GM23338 (cell line): Measurements from ENCODE around the gene ELOVL2. TPM values are rescaled to one million over a fixed set of nuclear protein-coding genes. Genes with fewer than 3 reads are reported as not detected.

Source experiments
- ATAC-seq: fragments of 200-7000 bp; cut with Tn5 transposase; 3 replicates; pipeline ENCODE4 v1.9.1; 2020
- DNase-seq: peaks from one replicate; pipeline ENCODE4 v3.0.0-alpha.2; 2015; ENCODE audit warnings: low spot score
- H2AFZ ChIP-seq: fragments of 200-600 bp; sonication (generic); 2 replicates; pipeline ENCODE4 v1.8.0; 2016; ENCODE audit warnings: antibody characterized with exemption, mild to moderate bottlenecking, moderate library complexity
- H3F3A ChIP-seq: fragments of 200-600 bp; sonication (generic); replicated peaks from 2 replicates; pipeline ENCODE4 v1.8.0; 2017; ENCODE audit warnings: antibody characterized with exemption, mixed run types, low read depth
- H3K27ac ChIP-seq: fragments of 200-600 bp; sonication (generic); 2 replicates; pipeline ENCODE4 v1.6.1; 2016; ENCODE audit warnings: low read depth
- H3K27me3 ChIP-seq: fragments of 200-600 bp; sonication (generic); 2 replicates; pipeline ENCODE4 v1.8.0; 2016; ENCODE audit warnings: mild to moderate bottlenecking, mixed run types, moderate library complexity; ENCODE audit not compliant: insufficient read depth
- H3K36me3 ChIP-seq: fragments of 200-600 bp; sonication (generic); 2 replicates; pipeline ENCODE4 v1.8.0; 2016; ENCODE audit warnings: mild to moderate bottlenecking; ENCODE audit not compliant: insufficient read depth
- H3K4me1 ChIP-seq: fragments of 200-600 bp; sonication (generic); 2 replicates; pipeline ENCODE4 v1.8.0; 2016; ENCODE audit warnings: mild to moderate bottlenecking, moderate library complexity; ENCODE audit not compliant: insufficient read depth
- H3K4me2 ChIP-seq: fragments of 200-600 bp; sonication (generic); 2 replicates; pipeline ENCODE4 v1.7.1; 2017; ENCODE audit warnings: mixed run types
- H3K4me3 ChIP-seq: fragments of 200-600 bp; sonication (generic); 2 replicates; pipeline ENCODE4 v1.6.1; 2016; ENCODE audit warnings: mixed run types
- H3K79me2 ChIP-seq: fragments of 200-600 bp; sonication (generic); replicated peaks from 2 replicates; pipeline ENCODE4 v1.8.0; 2017; ENCODE audit warnings: mild to moderate bottlenecking; ENCODE audit not compliant: insufficient read depth
- H3K9me2 ChIP-seq: fragments of 200-600 bp; sonication (generic); 2 replicates; pipeline ENCODE4 v1.8.0; 2017; ENCODE audit not compliant: insufficient read depth
- H4K20me1 ChIP-seq: fragments of 200-600 bp; sonication (generic); replicated peaks from 2 replicates; pipeline ENCODE4 v1.8.0; 2017; ENCODE audit warnings: mild to moderate bottlenecking; ENCODE audit not compliant: insufficient read depth
- H3K27ac Mint-ChIP-seq: 2 replicates; pipeline ENCODE4 v1.8.0; 2020; ENCODE audit warnings: inconsistent platforms, mild to moderate bottlenecking, moderate library complexity, mixed read lengths
- H3K27me3 Mint-ChIP-seq: 3 replicates; pipeline ENCODE4 v1.8.0; 2022; ENCODE audit warnings: low read depth, mild to moderate bottlenecking, moderate library complexity, mixed read lengths, inconsistent platforms; ENCODE audit not compliant: insufficient read depth, poor library complexity
- H3K36me3 Mint-ChIP-seq: 3 replicates; pipeline ENCODE4 v1.8.0; 2021; ENCODE audit warnings: low read depth, mild to moderate bottlenecking, inconsistent platforms, moderate library complexity, mixed read lengths
- H3K4me1 Mint-ChIP-seq: 3 replicates; pipeline ENCODE4 v1.8.0; 2020; ENCODE audit warnings: mild to moderate bottlenecking, inconsistent platforms, mixed read lengths
- H3K4me3 Mint-ChIP-seq: 3 replicates; pipeline ENCODE4 v1.8.0; 2021; ENCODE audit warnings: moderate library complexity, mild to moderate bottlenecking, inconsistent platforms, mixed read lengths
- H3K9me3 Mint-ChIP-seq: 3 replicates; pipeline ENCODE4 v1.8.0; 2020; ENCODE audit warnings: moderate library complexity, mild to moderate bottlenecking, inconsistent platforms, mixed read lengths
- CREB1 ChIP-seq: fragments of 250-450 bp; sonication (Bioruptor Pico); IDR thresholded peaks from 2 replicates; pipeline ENCODE4 v1.5.0; 2020; ENCODE audit warnings: low read depth, mild to moderate bottlenecking, moderate library complexity
- CTCF ChIP-seq, 2 experiments: fragments of 200-600 bp in 1 of 2; sonication (generic) in 1 of 2; conservative IDR thresholded peaks; 2 replicates each; pipeline versions ENCODE4 v1.5.1 to v1.6.1; 2016 to 2017; ENCODE audit warnings: antibody characterized with exemption in 2 of 2, low read depth in 2 of 2, mild to moderate bottlenecking in 2 of 2, moderate library complexity in 1 of 2
- ETS1 ChIP-seq: IDR thresholded peaks from 2 replicates; pipeline ENCODE4 v1.6.1; 2016; ENCODE audit warnings: antibody characterized with exemption
- EZH2 ChIP-seq: fragments of 200-600 bp; sonication (generic); IDR thresholded peaks from one replicate; pipeline ENCODE4 v1.8.0; 2017; ENCODE audit warnings: antibody characterized with exemption, mild to moderate bottlenecking, low read depth; ENCODE audit not compliant: unreplicated experiment
- EZH2phosphoT487 ChIP-seq: fragments of 200-600 bp; sonication (generic); IDR thresholded peaks from one replicate; pipeline ENCODE4 v1.8.1; 2018; ENCODE audit warnings: antibody characterized with exemption; ENCODE audit not compliant: unreplicated experiment
- JUNB ChIP-seq: IDR thresholded peaks from one replicate; pipeline ENCODE4 v1.6.1; 2016; ENCODE audit warnings: antibody characterized with exemption; ENCODE audit not compliant: unreplicated experiment
- NANOG ChIP-seq: IDR thresholded peaks from 2 replicates; pipeline ENCODE4 v1.6.1; 2016; ENCODE audit warnings: antibody characterized with exemption, borderline replicate concordance
- POLR2AphosphoS5 ChIP-seq: IDR thresholded peaks from 2 replicates; pipeline ENCODE4 v1.6.1; 2016; ENCODE audit warnings: antibody characterized with exemption, low read depth
- REST ChIP-seq: IDR thresholded peaks from one replicate; pipeline ENCODE4 v1.6.1; 2018; ENCODE audit warnings: antibody characterized with exemption; ENCODE audit not compliant: unreplicated experiment
- STAT1 ChIP-seq: IDR thresholded peaks from one replicate; pipeline ENCODE4 v1.6.1; 2016; ENCODE audit warnings: antibody characterized with exemption; ENCODE audit not compliant: unreplicated experiment
- ZNF114 ChIP-seq: fragments of 250-450 bp; sonication (Bioruptor Pico); IDR thresholded peaks from 2 replicates; pipeline ENCODE4 v1.5.0; 2020; ENCODE audit warnings: mild to moderate bottlenecking, moderate library complexity
- ZNF331 ChIP-seq: fragments of 250-450 bp; sonication (Bioruptor Pico); IDR thresholded peaks from 2 replicates; pipeline ENCODE4 v1.5.0; 2020; ENCODE audit warnings: low read depth, mild to moderate bottlenecking, moderate library complexity
- ZNF462 ChIP-seq: fragments of 250-450 bp; sonication (Bioruptor Pico); IDR thresholded peaks from 2 replicates; pipeline ENCODE4 v1.5.0; 2020; ENCODE audit warnings: mild to moderate bottlenecking, moderate library complexity
- polyA plus RNA-seq: library from polyadenylated mRNA; unstranded; fragments of >200 nt; fragmentation: Nextera tagmentation; extraction: Ambion mirVana; gene quantifications from 2 replicates; pipeline ENCODE4 v1.2.1, GENCODE V29; 2016
- total RNA-seq: library from RNA; depleted of rRNA; stranded (reverse); fragments of >200 nt; shearing (Covaris generic); gene quantifications from 2 replicates; pipeline ENCODE4 v1.2.3, GENCODE V29; 2014

Gene ELOVL2
- total and polyA plus RNA-seq, 2 experiments from 2014 or later: 1.2 to 1.6 TPM

DNA sequence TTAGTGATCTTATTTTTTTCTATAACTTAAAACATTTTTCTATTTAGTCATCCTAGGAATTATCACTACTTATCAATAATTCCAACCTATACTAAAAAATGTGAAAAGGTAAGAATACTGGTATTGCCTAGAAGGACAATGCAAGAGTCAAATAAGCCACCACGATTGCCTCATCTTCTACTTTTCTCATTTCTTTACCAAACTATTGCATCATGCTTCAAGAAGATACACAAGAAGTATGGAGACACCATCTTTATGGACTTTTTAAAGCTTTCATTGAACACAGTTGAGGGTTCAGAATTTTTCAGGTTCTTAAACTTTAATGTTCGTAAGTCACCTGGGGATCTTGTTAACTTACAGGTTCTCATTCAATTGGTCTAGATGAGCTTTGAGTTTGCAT, 25.9 kb downstream of the ELOVL2 start:
- no peak for ATAC-seq
- Mint-ChIP-seq H3K4me1 (peaks cover 25% of the 10 kb centered on the region), H3K9me3 (no peaks in the 10 kb centered on the region), H3K27ac (no peak overlapping the region), H3K27me3 (peaks cover 3% of the 10 kb centered on the region), H3K4me3 (no peak overlapping the region), H3K36me3 (no peaks in the 10 kb centered on the region)
- Histone ChIP-seq H3K79me2 (no peaks in the 10 kb centered on the region), H2AFZ (no peak overlapping the region), H3K9me2 (no peaks in the 10 kb centered on the region), H3K27ac (no peak overlapping the region), H4K20me1 (no peaks in the 10 kb centered on the region), H3K4me3 (no peak overlapping the region), H3K4me2 (no peak overlapping the region), H3K4me1 (peaks cover 7% of the 10 kb centered on the region), H3F3A (no peaks in the 10 kb centered on the region), H3K27me3 (no peaks in the 10 kb centered on the region), H3K36me3 (no peaks in the 10 kb centered on the region)
- TF ChIP-seq ETS1: no peak
- no peak for TF ChIP-seq NANOG
- TF ChIP-seq EZH2phosphoT487: no peak
- no peak for TF ChIP-seq CTCF (conservative IDR thresholded peaks at IDR 0.05; ENCODE audit: low read depth in 2 of 2)
- TF ChIP-seq ZNF462: no peak
- no peak for TF ChIP-seq JUNB
- TF ChIP-seq REST: no peak
- no peak for TF ChIP-seq CREB1 (CRISPR knock-in tag)
- TF ChIP-seq STAT1: no peak
- no peak for TF ChIP-seq POLR2AphosphoS5
- no peak for TF ChIP-seq EZH2
- no peak for TF ChIP-seq ZNF114 (CRISPR knock-in tag)
- no peak for TF ChIP-seq ZNF331
- DNase-seq: no peak
